GM12873 (cell line): Measurements from ENCODE around the gene SLC7A8.

Source experiments
- CTCF ChIP-seq: IDR thresholded peaks from 2 replicates; pipeline ENCODE4 v1.5.1; 2012; ENCODE audit warnings: low read depth, mild to moderate bottlenecking, moderate library complexity, low read length, control low read depth; ENCODE audit not compliant: insufficient read depth; ENCODE audit errors: missing control alignments

Gene SLC7A8

GRCh38 chr14:23186913-23187654 lies 3.6 kb upstream of the SLC7A8 start:
- TF ChIP-seq CTCF = peak; percentile 80

DNA sequence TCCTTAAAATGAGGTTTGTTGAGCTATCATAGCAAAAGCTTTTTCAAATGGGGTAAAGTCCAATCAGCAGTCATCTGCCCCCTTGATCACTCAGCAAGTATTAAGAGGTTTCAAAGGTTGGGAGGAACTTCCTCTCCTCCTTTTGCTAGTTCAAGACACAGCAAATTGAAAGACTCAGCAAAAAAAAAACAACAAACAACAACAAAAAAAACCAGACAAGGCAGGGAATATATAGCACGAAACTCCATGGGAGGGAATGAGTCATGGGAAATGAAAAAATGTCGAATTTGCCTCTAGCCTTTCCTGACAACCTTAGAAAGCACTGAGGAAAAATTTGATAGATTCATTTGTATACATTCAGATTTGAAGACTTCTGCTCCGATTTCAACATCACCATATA lies 1.6 kb upstream of the SLC7A8 start:
- no peak for TF ChIP-seq CTCF

DNA sequence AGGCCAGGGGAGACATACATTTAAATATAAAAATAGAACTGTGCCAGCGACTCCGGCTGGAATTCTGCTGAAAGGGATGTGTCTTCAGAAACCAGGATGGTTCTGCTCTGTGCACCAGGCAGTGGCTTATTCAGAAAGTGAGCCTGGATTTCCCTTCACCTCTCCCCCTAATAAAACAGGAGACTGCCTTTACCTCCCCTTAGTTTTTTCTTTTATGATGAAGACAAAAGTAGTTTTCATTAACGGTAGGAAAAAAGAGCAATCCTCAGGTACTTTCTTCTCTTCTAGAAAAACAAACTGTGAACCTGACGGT lies 346 bp downstream of the SLC7A8 start:
- no peak for TF ChIP-seq CTCF

GRCh38 chr14:23182372-23183157 lies 895 bp downstream of the SLC7A8 start:
- TF ChIP-seq CTCF = no peak

GRCh38 chr14:23181946-23182345 lies 1.5 kb downstream of the SLC7A8 start:
- no peak for TF ChIP-seq CTCF

- TF ChIP-seq CTCF = no peak
These were observed 2.0 kb downstream of the SLC7A8 start for GRCh38 chr14:23181453-23181852.

GRCh38 chr14:23177181-23177580 lies 6.3 kb downstream of the SLC7A8 start:
- TF ChIP-seq CTCF = no peak
